Smooth muscle cell (in vitro differentiated cells): ENCODE results near the gene TTLL3. TPM values are rescaled to one million over a fixed set of nuclear protein-coding genes. Genes with fewer than 3 reads are reported as not detected.

Source experiments
- DNase-seq: peaks from one replicate; lab custom pipeline; 2025; ENCODE audit not compliant: unreplicated experiment; lab: John Stamatoyannopoulos, UW
- H2AFZ ChIP-seq: fragments of 200-600 bp; sonication (generic); 2 replicates; pipeline ENCODE4 v1.6.0; 2016; ENCODE audit warnings: antibody characterized with exemption, low read depth, mild to moderate bottlenecking
- H3F3A ChIP-seq: fragments of 200-600 bp; sonication (generic); 2 replicates; pipeline ENCODE4 v1.6.0; 2017; ENCODE audit warnings: antibody characterized with exemption, low read depth
- H3K27ac ChIP-seq: fragments of 200-600 bp; sonication (generic); 2 replicates; pipeline ENCODE4 v1.5.1; 2016; ENCODE audit warnings: low read depth, mild to moderate bottlenecking
- H3K27me3 ChIP-seq: fragments of 200-600 bp; sonication (generic); 2 replicates; pipeline ENCODE4 v1.6.1; 2016; ENCODE audit warnings: low read depth, mild to moderate bottlenecking
- H3K36me3 ChIP-seq: fragments of 200-600 bp; sonication (generic); 2 replicates; pipeline ENCODE4 v1.5.1; 2016; ENCODE audit warnings: low read depth
- H3K4me1 ChIP-seq: fragments of 200-600 bp; sonication (generic); 2 replicates; pipeline ENCODE4 v1.5.1; 2016; ENCODE audit warnings: low read depth
- H3K4me2 ChIP-seq: fragments of 200-600 bp; sonication (generic); 2 replicates; pipeline ENCODE4 v1.6.0; 2016; ENCODE audit warnings: mild to moderate bottlenecking
- H3K4me3 ChIP-seq: fragments of 200-600 bp; sonication (generic); 2 replicates; pipeline ENCODE4 v1.5.1; 2016; ENCODE audit warnings: mild to moderate bottlenecking
- H3K79me2 ChIP-seq: fragments of 200-600 bp; sonication (generic); 2 replicates; pipeline ENCODE4 v1.6.0; 2016; ENCODE audit warnings: low read depth, mild to moderate bottlenecking
- H3K9ac ChIP-seq: fragments of 200-600 bp; sonication (generic); 2 replicates; pipeline ENCODE4 v1.6.0; 2016; ENCODE audit warnings: low read depth
- H3K9me3 ChIP-seq: fragments of 200-600 bp; sonication (generic); replicated peaks from 2 replicates; pipeline ENCODE4 v1.5.1; 2016; ENCODE audit warnings: low read depth
- H4K20me1 ChIP-seq: fragments of 200-600 bp; sonication (generic); 2 replicates; pipeline ENCODE4 v1.6.0; 2016; ENCODE audit warnings: low read depth
- WGBS: methylation state at CpG from one replicate; pipeline ENCODE4 v1.1.7; 2016; ENCODE audit warnings: low lambda C conversion rate; 5-methylcytosine and 5-hydroxymethylcytosine counted together
- polyA plus RNA-seq: library from polyadenylated mRNA; unstranded; fragments of >200 nt; fragmentation: Nextera tagmentation; extraction: Ambion mirVana; gene quantifications from 2 replicates; pipeline ENCODE4 v1.2.1, GENCODE V29; 2016
- total RNA-seq: library from RNA; depleted of rRNA; stranded (reverse); fragments of >200 nt; gene quantifications from 2 replicates; pipeline ENCODE4 v1.2.3, GENCODE V29; 2014
- TF ChIP-seq, protein P1 (sequence below): fragments of 200-600 bp; sonication (generic); IDR thresholded peaks from 2 replicates; pipeline ENCODE4 v1.5.1; 2017; ENCODE audit warnings: borderline replicate concordance, mild to moderate bottlenecking, antibody characterized with exemption; ENCODE audit not compliant: insufficient read depth, poor library complexity, severe bottlenecking

The TTLL3 gene
- total and polyA plus RNA-seq, 2 experiments from 2014 or later: 16.4 to 25.6 TPM

DNA sequence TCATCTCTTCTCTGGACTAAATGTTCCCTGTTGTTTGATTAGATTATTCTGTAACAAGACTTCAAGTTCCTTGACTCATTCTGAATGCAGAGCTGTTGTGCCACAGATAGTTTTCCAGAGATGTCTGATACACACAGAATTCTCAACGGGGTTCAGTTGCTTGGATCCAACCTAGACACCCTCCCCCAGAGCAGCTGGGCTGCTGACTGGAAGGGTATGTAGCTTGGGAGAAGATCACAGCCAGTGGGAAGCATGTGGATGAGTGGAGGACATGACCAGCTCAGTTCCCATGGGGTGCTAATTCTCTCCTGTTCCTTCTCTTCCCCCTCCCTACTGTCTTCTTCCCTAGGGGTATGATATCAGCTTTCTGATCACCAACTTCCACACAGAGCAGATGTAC is 6.6 kb upstream of the TTLL3 start:
- no peak overlapping the region for H3K4me2 ChIP-seq
- peaks cover 23% of the 10 kb centered on the region for H3F3A ChIP-seq
- no peaks in the 10 kb centered on the region for H3K9me3 ChIP-seq
- peaks cover 17% of the 10 kb centered on the region for H3K36me3 ChIP-seq
- no peaks in the 10 kb centered on the region for H3K27me3 ChIP-seq
- no peak overlapping the region for H3K4me3 ChIP-seq
- no peaks in the 10 kb centered on the region for H3K4me1 ChIP-seq
- H3K79me2 ChIP-seq: peaks cover 11% of the 10 kb centered on the region
- 96% methylated on average over 1 of the region's 1 CpG for WGBS
- TF ChIP-seq, protein P1, sequence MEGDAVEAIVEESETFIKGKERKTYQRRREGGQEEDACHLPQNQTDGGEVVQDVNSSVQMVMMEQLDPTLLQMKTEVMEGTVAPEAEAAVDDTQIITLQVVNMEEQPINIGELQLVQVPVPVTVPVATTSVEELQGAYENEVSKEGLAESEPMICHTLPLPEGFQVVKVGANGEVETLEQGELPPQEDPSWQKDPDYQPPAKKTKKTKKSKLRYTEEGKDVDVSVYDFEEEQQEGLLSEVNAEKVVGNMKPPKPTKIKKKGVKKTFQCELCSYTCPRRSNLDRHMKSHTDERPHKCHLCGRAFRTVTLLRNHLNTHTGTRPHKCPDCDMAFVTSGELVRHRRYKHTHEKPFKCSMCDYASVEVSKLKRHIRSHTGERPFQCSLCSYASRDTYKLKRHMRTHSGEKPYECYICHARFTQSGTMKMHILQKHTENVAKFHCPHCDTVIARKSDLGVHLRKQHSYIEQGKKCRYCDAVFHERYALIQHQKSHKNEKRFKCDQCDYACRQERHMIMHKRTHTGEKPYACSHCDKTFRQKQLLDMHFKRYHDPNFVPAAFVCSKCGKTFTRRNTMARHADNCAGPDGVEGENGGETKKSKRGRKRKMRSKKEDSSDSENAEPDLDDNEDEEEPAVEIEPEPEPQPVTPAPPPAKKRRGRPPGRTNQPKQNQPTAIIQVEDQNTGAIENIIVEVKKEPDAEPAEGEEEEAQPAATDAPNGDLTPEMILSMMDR: no peak
- no peak overlapping the region for H2AFZ ChIP-seq
- no peak overlapping the region for H3K27ac ChIP-seq
- no peak for DNase-seq
- H4K20me1 ChIP-seq: peaks cover 16% of the 10 kb centered on the region
- H3K9ac ChIP-seq: no peak overlapping the region

DNA sequence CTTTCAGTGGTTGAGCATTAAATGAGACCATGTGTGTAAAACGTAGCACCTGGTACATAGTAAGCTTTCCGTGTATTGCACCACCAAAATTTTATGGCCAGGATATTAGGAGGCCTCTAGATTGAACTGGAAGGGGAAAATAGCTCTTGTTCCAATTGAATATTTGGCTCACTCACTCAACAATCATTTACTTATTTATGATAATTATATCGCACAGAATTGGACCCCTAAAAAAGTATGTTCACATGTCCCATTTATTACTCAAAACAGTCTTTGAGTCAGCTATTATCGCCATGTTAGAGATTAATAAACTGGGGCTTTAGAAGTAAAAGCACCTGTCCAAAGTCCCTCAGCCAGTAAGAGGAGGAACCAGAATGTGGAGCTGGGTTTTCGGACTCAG is 5.1 kb upstream of the TTLL3 start:
- no peak for DNase-seq
- H3K4me3 ChIP-seq: no peak overlapping the region
- WGBS: 98% methylated on average over 5 of the region's 5 CpGs
- no peak overlapping the region for H3K27ac ChIP-seq
- peaks cover 33% of the 10 kb centered on the region for H3F3A ChIP-seq
- no peaks in the 10 kb centered on the region for H3K9me3 ChIP-seq
- H3K79me2 ChIP-seq: no peaks in the 10 kb centered on the region
- H2AFZ ChIP-seq: no peak overlapping the region
- no peak overlapping the region for H3K9ac ChIP-seq
- H3K36me3 ChIP-seq: peaks cover 12% of the 10 kb centered on the region
- peaks cover 1% of the 10 kb centered on the region for H4K20me1 ChIP-seq
- no peak overlapping the region for H3K4me2 ChIP-seq
- peaks cover 8% of the 10 kb centered on the region for H3K4me1 ChIP-seq
- no peaks in the 10 kb centered on the region for H3K27me3 ChIP-seq
- TF ChIP-seq, protein P1: no peak

DNA sequence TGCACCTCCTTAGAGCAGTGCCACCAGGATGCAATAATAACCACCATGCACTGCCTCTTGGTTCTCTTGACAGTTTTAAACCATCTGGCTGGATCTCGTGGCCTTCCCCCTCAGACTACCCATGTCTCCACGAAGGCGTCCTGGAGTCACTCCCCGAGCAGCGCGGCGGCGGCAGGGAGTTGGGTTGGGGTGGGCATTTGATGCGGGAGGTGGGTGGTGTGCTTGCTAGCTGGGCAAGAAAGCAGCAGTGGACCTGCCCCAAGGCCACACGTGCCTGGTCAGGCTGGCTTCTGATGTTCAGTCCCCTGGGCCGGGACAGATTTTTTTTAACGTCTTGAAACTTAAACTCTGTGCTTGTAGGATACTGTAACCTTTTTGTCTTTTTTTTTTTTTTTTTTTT is 3.9 kb upstream of the TTLL3 start:
- Histone ChIP-seq H3F3A (peaks cover 33% of the 10 kb centered on the region), H3K27ac (no peak overlapping the region), H3K4me2 (no peak overlapping the region), H3K4me3 (no peak overlapping the region), H3K79me2 (no peaks in the 10 kb centered on the region), H3K36me3 (peaks cover 12% of the 10 kb centered on the region), H2AFZ (no peak overlapping the region), H4K20me1 (no peaks in the 10 kb centered on the region), H3K27me3 (no peaks in the 10 kb centered on the region), H3K9ac (no peak overlapping the region), H3K9me3 (no peaks in the 10 kb centered on the region), H3K4me1 (peaks cover 13% of the 10 kb centered on the region)
- WGBS: 99% methylated on average over 12 of the region's 12 CpGs
- no peak for DNase-seq
- TF ChIP-seq, protein P1: no peak
